ENCODE data around the gene ANO8. TPM values are rescaled to one million over a fixed set of nuclear protein-coding genes. Genes with fewer than 3 reads are reported as not detected.

The ANO8 gene
- total and polyA plus RNA-seq, 12 donors = 3.3 to 14.6 (median 8.0) TPM

GRCh38 chr19:17359905-17360800 lies 25.5 kb upstream of the ANO8 start:
- H3K27ac ChIP-seq = no peak overlapping the region
- H3K9me3 ChIP-seq = no peaks in the 10 kb centered on the region
- H3K27me3 ChIP-seq = no peaks in the 10 kb centered on the region
- intact Hi-C loops (cut with DNase I) = no loop called here
- WGBS, 2 donors = 86% methylated on average over 6 of the region's 6 CpGs
- H3K4me3 ChIP-seq = no peak overlapping the region
- no peaks in the 10 kb centered on the region for H3K36me3 ChIP-seq
- no peak for TF ChIP-seq CTCF (IDR thresholded peaks at IDR 0.05)
- peaks cover 0 to 19% (median 5%) of the 10 kb centered on the region in 9 donors for H3K4me1 ChIP-seq
- DNase-seq (no peak), ATAC-seq (no peak)

GRCh38 chr19:17358395-17358794 lies 23.7 kb upstream of the ANO8 start:
- H3K9me3 ChIP-seq = no peaks in the 10 kb centered on the region
- ATAC-seq (peak in 7 of 8 donors; percentile 50 to 85 (median 73)), DNase-seq (no peak)
- peak overlapping the region in 9 of 10 donors; percentile 1 to 77 (median 34) for H3K27ac ChIP-seq
- no peak for TF ChIP-seq CTCF (IDR thresholded peaks at IDR 0.05)
- H3K4me3 ChIP-seq = no peak overlapping the region
- no peaks in the 10 kb centered on the region for H3K36me3 ChIP-seq
- 65 to 69% methylated on average over 7 of the region's 7 CpGs for WGBS, 2 donors
- peaks cover 0 to 24% (median 5%) of the 10 kb centered on the region in 9 donors for H3K4me1 ChIP-seq
- intact Hi-C loops (cut with DNase I) = no loop called here
- H3K27me3 ChIP-seq = no peaks in the 10 kb centered on the region

GRCh38 chr19:17357724-17358123 lies 23.1 kb upstream of the ANO8 start:
- Histone ChIP-seq H3K9me3 (no peaks in the 10 kb centered on the region), H3K4me1 (peaks cover 0 to 30% (median 11%) of the 10 kb centered on the region in 9 donors), H3K36me3 (no peaks in the 10 kb centered on the region), H3K27ac (peak overlapping the region in 9 of 10 donors; percentile 1 to 77 (median 34)), H3K27me3 (no peaks in the 10 kb centered on the region), H3K4me3 (no peak overlapping the region)
- ATAC-seq = peak in 7 of 8 donors; percentile 49 to 90 (median 76)
- intact Hi-C loops (cut with DNase I) = no loop called here
- no peak for TF ChIP-seq CTCF (IDR thresholded peaks at IDR 0.05)
- 45 to 54% methylated on average over 11 of the region's 11 CpGs for WGBS, 2 donors
- no peak for DNase-seq

DNA sequence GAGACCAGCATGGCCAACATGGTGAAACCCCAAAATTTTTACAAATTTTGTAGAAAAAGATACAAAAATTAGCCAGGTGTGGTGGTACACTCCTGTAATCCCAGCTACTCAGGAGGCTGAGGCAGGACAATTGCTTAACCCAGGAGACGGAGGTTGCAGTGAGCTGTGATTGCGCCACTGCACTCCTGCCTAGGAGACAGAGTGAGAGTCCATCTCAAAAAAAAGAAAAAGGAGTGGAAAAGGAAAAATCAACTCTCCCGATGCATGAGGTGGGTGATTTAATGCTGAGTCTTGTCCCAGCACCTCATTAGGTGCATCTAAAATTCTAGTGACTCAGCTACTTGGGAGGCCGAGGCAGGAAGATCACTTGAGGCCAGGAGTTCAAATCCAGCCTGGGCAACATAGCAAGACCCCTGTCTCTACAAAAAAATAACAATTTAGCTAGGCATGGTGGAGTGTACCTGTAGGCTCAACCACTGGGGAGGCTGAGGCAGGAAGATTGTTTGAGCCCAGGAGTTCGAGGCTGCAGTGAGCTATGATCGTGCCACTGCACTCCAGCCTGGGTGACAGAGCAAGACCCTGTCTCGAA lies 22.5 kb upstream of the ANO8 start:
- no peak for DNase-seq
- H3K4me3 ChIP-seq = no peak overlapping the region
- intact Hi-C loops (cut with DNase I) = no loop called here
- no peak for ATAC-seq
- no peaks in the 10 kb centered on the region for H3K9me3 ChIP-seq
- H3K27me3 ChIP-seq = no peaks in the 10 kb centered on the region
- TF ChIP-seq CTCF (IDR thresholded peaks at IDR 0.05) = no peak
- H3K4me1 ChIP-seq = peaks cover 0 to 36% (median 16%) of the 10 kb centered on the region in 9 donors
- WGBS, 2 donors = 86 to 90% methylated on average over 7 of the region's 7 CpGs
- H3K36me3 ChIP-seq = no peaks in the 10 kb centered on the region
- peak overlapping the region in 8 of 10 donors; percentile 6 to 77 (median 40) for H3K27ac ChIP-seq
